ENCODE data around the gene PARD6G.

Gene PARD6G

GRCh38 chr18:80130555-80130954 lies 116.8 kb downstream of the PARD6G start:
- peaks cover 27% of the 10 kb centered on the region for H3K36me3 ChIP-seq (ENCODE audit: control insufficient read depth, insufficient read depth, low read length, severe bottlenecking)
- H3K9me3 ChIP-seq (ENCODE audit: control insufficient read depth, low read length): no peaks in the 10 kb centered on the region
- no peaks in the 10 kb centered on the region for H3K4me1 ChIP-seq (ENCODE audit: control insufficient read depth, insufficient read depth, low read length)
- no peak overlapping the region for H3K4me3 ChIP-seq (ENCODE audit: low read length)
- DNase-seq (ENCODE audit: low read depth): no peak
- no peak overlapping the region for H3K9ac ChIP-seq (ENCODE audit: low read length)
- no peaks in the 10 kb centered on the region for H3K27me3 ChIP-seq (replicated peaks; ENCODE audit: control insufficient read depth, insufficient read depth, low read length)

- Histone ChIP-seq H3K4me1 (ENCODE audit: control insufficient read depth, insufficient read depth, low read length) (no peaks in the 10 kb centered on the region), H3K9ac (ENCODE audit: low read length) (no peak overlapping the region), H3K27me3 (replicated peaks; ENCODE audit: control insufficient read depth, insufficient read depth, low read length) (no peaks in the 10 kb centered on the region), H3K36me3 (ENCODE audit: control insufficient read depth, insufficient read depth, low read length, severe bottlenecking) (peaks cover 21% of the 10 kb centered on the region), H3K9me3 (ENCODE audit: control insufficient read depth, low read length) (no peaks in the 10 kb centered on the region), H3K4me3 (ENCODE audit: low read length) (no peak overlapping the region)
- DNase-seq (ENCODE audit: low read depth): no peak
These were observed 117.5 kb downstream of the PARD6G start for GRCh38 chr18:80129672-80130367.

- H3K9me3 ChIP-seq (ENCODE audit: control insufficient read depth, low read length): no peaks in the 10 kb centered on the region
These were observed 119.7 kb downstream of the PARD6G start for GRCh38 chr18:80127635-80128034.

GRCh38 chr18:80126797-80127196 lies 120.5 kb downstream of the PARD6G start:
- no peak overlapping the region for H3K4me3 ChIP-seq (ENCODE audit: low read length)
- H3K36me3 ChIP-seq (ENCODE audit: control insufficient read depth, insufficient read depth, low read length, severe bottlenecking): peaks cover 9% of the 10 kb centered on the region
- no peaks in the 10 kb centered on the region for H3K27me3 ChIP-seq (replicated peaks; ENCODE audit: control insufficient read depth, insufficient read depth, low read length)
- H3K9ac ChIP-seq (ENCODE audit: low read length): no peak overlapping the region
- no peaks in the 10 kb centered on the region for H3K9me3 ChIP-seq (ENCODE audit: control insufficient read depth, low read length)
- H3K4me1 ChIP-seq (ENCODE audit: control insufficient read depth, insufficient read depth, low read length): no peaks in the 10 kb centered on the region
- DNase-seq (ENCODE audit: low read depth): no peak

More at GRCh38 chr18:80127635-80128034, 119.7 kb downstream of the PARD6G start:
- no peak overlapping the region for H3K9ac ChIP-seq (ENCODE audit: low read length)
- H3K4me3 ChIP-seq (ENCODE audit: low read length): no peak overlapping the region
- DNase-seq (ENCODE audit: low read depth): no peak
- H3K27me3 ChIP-seq (replicated peaks; ENCODE audit: control insufficient read depth, insufficient read depth, low read length): no peaks in the 10 kb centered on the region
- H3K36me3 ChIP-seq (ENCODE audit: control insufficient read depth, insufficient read depth, low read length, severe bottlenecking): peaks cover 6% of the 10 kb centered on the region
- no peaks in the 10 kb centered on the region for H3K4me1 ChIP-seq (ENCODE audit: control insufficient read depth, insufficient read depth, low read length)

GRCh38 chr18:80124131-80124530 lies 123.2 kb downstream of the PARD6G start:
- Histone ChIP-seq H3K4me3 (ENCODE audit: low read length) (no peak overlapping the region), H3K36me3 (ENCODE audit: control insufficient read depth, insufficient read depth, low read length, severe bottlenecking) (peaks cover 24% of the 10 kb centered on the region), H3K27me3 (replicated peaks; ENCODE audit: control insufficient read depth, insufficient read depth, low read length) (no peaks in the 10 kb centered on the region), H3K9me3 (ENCODE audit: control insufficient read depth, low read length) (no peaks in the 10 kb centered on the region), H3K4me1 (ENCODE audit: control insufficient read depth, insufficient read depth, low read length) (no peaks in the 10 kb centered on the region), H3K9ac (ENCODE audit: low read length) (no peak overlapping the region)
- DNase-seq (ENCODE audit: low read depth): no peak

- Histone ChIP-seq H3K27me3 (replicated peaks; ENCODE audit: control insufficient read depth, insufficient read depth, low read length) (no peaks in the 10 kb centered on the region), H3K9me3 (ENCODE audit: control insufficient read depth, low read length) (no peaks in the 10 kb centered on the region)
These were observed 126.4 kb downstream of the PARD6G start for GRCh38 chr18:80120932-80121331.

GRCh38 chr18:80119111-80119510 lies 128.2 kb downstream of the PARD6G start:
- Histone ChIP-seq H3K4me1 (ENCODE audit: control insufficient read depth, insufficient read depth, low read length) (peaks cover 15% of the 10 kb centered on the region), H3K27me3 (replicated peaks; ENCODE audit: control insufficient read depth, insufficient read depth, low read length) (no peaks in the 10 kb centered on the region), H3K36me3 (ENCODE audit: control insufficient read depth, insufficient read depth, low read length, severe bottlenecking) (peaks cover 27% of the 10 kb centered on the region), H3K4me3 (ENCODE audit: low read length) (no peak overlapping the region), H3K9ac (ENCODE audit: low read length) (no peak overlapping the region), H3K9me3 (ENCODE audit: control insufficient read depth, low read length) (no peaks in the 10 kb centered on the region)
- no peak for DNase-seq (ENCODE audit: low read depth)

More at GRCh38 chr18:80120932-80121331, 126.4 kb downstream of the PARD6G start:
- no peak for DNase-seq (ENCODE audit: low read depth)
- Histone ChIP-seq H3K9ac (ENCODE audit: low read length) (no peak overlapping the region), H3K36me3 (ENCODE audit: control insufficient read depth, insufficient read depth, low read length, severe bottlenecking) (peaks cover 27% of the 10 kb centered on the region), H3K4me1 (ENCODE audit: control insufficient read depth, insufficient read depth, low read length) (no peaks in the 10 kb centered on the region), H3K4me3 (ENCODE audit: low read length) (no peak overlapping the region)

GRCh38 chr18:80115035-80115434 lies 132.3 kb downstream of the PARD6G start:
- Histone ChIP-seq H3K27me3 (replicated peaks; ENCODE audit: control insufficient read depth, insufficient read depth, low read length) (no peaks in the 10 kb centered on the region), H3K9ac (ENCODE audit: low read length) (no peak overlapping the region), H3K4me3 (ENCODE audit: low read length) (no peak overlapping the region), H3K9me3 (ENCODE audit: control insufficient read depth, low read length) (no peaks in the 10 kb centered on the region), H3K4me1 (ENCODE audit: control insufficient read depth, insufficient read depth, low read length) (peaks cover 32% of the 10 kb centered on the region), H3K36me3 (ENCODE audit: control insufficient read depth, insufficient read depth, low read length, severe bottlenecking) (peaks cover 17% of the 10 kb centered on the region)
- DNase-seq (ENCODE audit: low read depth): no peak

GRCh38 chr18:80112624-80113248 lies 134.6 kb downstream of the PARD6G start:
- Histone ChIP-seq H3K9me3 (ENCODE audit: control insufficient read depth, low read length) (no peaks in the 10 kb centered on the region), H3K27me3 (replicated peaks; ENCODE audit: control insufficient read depth, insufficient read depth, low read length) (no peaks in the 10 kb centered on the region), H3K9ac (ENCODE audit: low read length) (no peak overlapping the region), H3K4me3 (ENCODE audit: low read length) (no peak overlapping the region), H3K4me1 (ENCODE audit: control insufficient read depth, insufficient read depth, low read length) (peaks cover 33% of the 10 kb centered on the region), H3K36me3 (ENCODE audit: control insufficient read depth, insufficient read depth, low read length, severe bottlenecking) (no peaks in the 10 kb centered on the region)
- DNase-seq (ENCODE audit: low read depth): no peak

GRCh38 chr18:80109676-80110078 lies 137.6 kb downstream of the PARD6G start:
- H3K9ac ChIP-seq (ENCODE audit: low read length): peak overlapping the region; percentile 80
- peaks cover 29% of the 10 kb centered on the region for H3K4me1 ChIP-seq (ENCODE audit: control insufficient read depth, insufficient read depth, low read length)
- H3K36me3 ChIP-seq (ENCODE audit: control insufficient read depth, insufficient read depth, low read length, severe bottlenecking): no peaks in the 10 kb centered on the region
- H3K27me3 ChIP-seq (replicated peaks; ENCODE audit: control insufficient read depth, insufficient read depth, low read length): no peaks in the 10 kb centered on the region
- peak; percentile 79 for DNase-seq (ENCODE audit: low read depth)
- no peaks in the 10 kb centered on the region for H3K9me3 ChIP-seq (ENCODE audit: control insufficient read depth, low read length)
- peak overlapping the region; percentile 90 for H3K4me3 ChIP-seq (ENCODE audit: low read length)

- DNase-seq (ENCODE audit: low read depth): peak; percentile 97
- H3K36me3 ChIP-seq (ENCODE audit: control insufficient read depth, insufficient read depth, low read length, severe bottlenecking): no peaks in the 10 kb centered on the region
- no peaks in the 10 kb centered on the region for H3K27me3 ChIP-seq (replicated peaks; ENCODE audit: control insufficient read depth, insufficient read depth, low read length)
- H3K9me3 ChIP-seq (ENCODE audit: control insufficient read depth, low read length): no peaks in the 10 kb centered on the region
- peaks cover 22% of the 10 kb centered on the region for H3K4me1 ChIP-seq (ENCODE audit: control insufficient read depth, insufficient read depth, low read length)
- H3K4me3 ChIP-seq (ENCODE audit: low read length): peak within 1 kb of the TSS; percentile 90
- H3K9ac ChIP-seq (ENCODE audit: low read length): peak within 1 kb of the TSS; percentile 80
These were observed 138.3 kb downstream of the PARD6G start, which contains the start of gene ADNP2 for GRCh38 chr18:80108739-80109675. Gene ADNP2 (plus strand): TSS chr18:80109262. CDS start chr18:80117543, 8,281 bp downstream.
